Right ventricle myocardium inferior (tissue), 1 donor: Measurements from ENCODE around the gene CADM1. TPM values are rescaled to one million over a fixed set of nuclear protein-coding genes. Genes with fewer than 3 reads are reported as not detected.
A peak's percentile ranks its signal among the peaks of the same experiment; 100 is the strongest.

Experiments used
- ATAC-seq: fragments of 200-7000 bp; cut with Tn5 transposase; one replicate; pipeline ENCODE4 v1.9.1; 2020; ENCODE audit warnings: mild to moderate bottlenecking, moderate library complexity
- DNase-seq: peaks from one replicate; pipeline ENCODE4 v3.0.0; 2021; ENCODE audit errors: missing footprints
- intact Hi-C: fragments of 100-400 bp; cut with DNase I; formaldehyde crosslinking; loops from one replicate; pipeline ENCODE4 v1.11.0; 2022
- total RNA-seq: library from RNA; stranded (reverse); fragmentation: NEBNext Ultra II Directional; extraction: Animal tissue kit (Norgen Biotek cat#: 25700); gene quantifications from one replicate; pipeline ENCODE4 v1.2.1, GENCODE V29; 2021
- donor health status: DM: no; HTN: yes; CAD: no; lungs with severe emphysema.

The CADM1 gene
- total RNA-seq, 1 donor from 2014 or later = 42.4 TPM

- no peak for DNase-seq
- no peak for ATAC-seq
- intact Hi-C loops = loop anchor here (5.0 kb wide), 1 partner anchor 70 kb away; no protein-coding TSS in a partner anchor
These were observed 157.1 kb downstream of the CADM1 start for GRCh38 chr11:115347106-115347505.

DNA sequence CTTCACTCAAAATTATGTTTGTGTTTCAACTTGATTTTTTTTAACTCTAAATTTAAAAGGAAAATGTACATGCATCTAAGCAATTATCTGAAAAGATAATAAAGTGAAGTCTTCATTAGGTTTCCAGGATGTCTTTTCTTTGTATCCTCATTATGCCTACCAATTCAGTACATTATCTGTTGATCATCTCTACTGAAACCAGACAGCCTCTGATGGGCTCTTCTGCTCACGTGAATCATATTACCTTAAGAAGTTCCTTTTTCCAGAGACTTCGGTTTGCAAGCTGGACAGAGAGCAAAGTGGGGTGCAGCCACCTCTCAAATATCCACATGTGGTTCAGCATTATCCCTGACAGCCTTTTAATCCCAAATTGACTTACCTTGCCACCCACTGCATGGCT lies 158.4 kb downstream of the CADM1 start:
- intact Hi-C loops = loop anchor here (5.0 kb wide), 1 partner anchor 71 kb away; no protein-coding TSS in a partner anchor
- DNase-seq (no peak), ATAC-seq (no peak)

GRCh38 chr11:115345361-115345760 lies 158.9 kb downstream of the CADM1 start:
- intact Hi-C loops = loop anchor here (5.0 kb wide), 1 partner anchor 72 kb away; no protein-coding TSS in a partner anchor
- no peak for ATAC-seq
- no peak for DNase-seq

DNA sequence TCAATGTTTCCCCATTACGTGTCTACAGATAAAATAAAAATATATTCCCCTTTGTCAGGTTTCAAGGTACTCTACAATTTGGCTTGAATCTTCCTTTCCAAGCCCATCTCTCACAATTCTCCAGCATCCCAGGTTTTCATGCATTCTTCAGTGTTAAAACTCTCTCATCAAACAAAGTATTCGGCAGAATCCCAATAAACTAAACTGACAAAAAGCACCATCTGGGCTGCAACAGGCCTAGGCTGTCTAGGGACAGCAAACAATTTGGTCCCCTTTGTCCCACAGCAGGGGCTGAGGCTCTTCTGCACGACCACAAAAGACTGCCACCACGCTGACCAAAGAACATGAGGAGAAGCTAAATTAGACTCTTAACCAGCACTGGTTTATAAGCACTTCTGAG lies 159.4 kb downstream of the CADM1 start:
- DNase-seq (no peak), ATAC-seq (no peak)
- intact Hi-C loops = loop anchor here (5.0 kb wide), 1 partner anchor 72 kb away; no protein-coding TSS in a partner anchor

- DNase-seq (no peak), ATAC-seq (no peak)
- intact Hi-C loops = no loop called here
These were observed 162.1 kb downstream of the CADM1 start for GRCh38 chr11:115342142-115342541.

DNA sequence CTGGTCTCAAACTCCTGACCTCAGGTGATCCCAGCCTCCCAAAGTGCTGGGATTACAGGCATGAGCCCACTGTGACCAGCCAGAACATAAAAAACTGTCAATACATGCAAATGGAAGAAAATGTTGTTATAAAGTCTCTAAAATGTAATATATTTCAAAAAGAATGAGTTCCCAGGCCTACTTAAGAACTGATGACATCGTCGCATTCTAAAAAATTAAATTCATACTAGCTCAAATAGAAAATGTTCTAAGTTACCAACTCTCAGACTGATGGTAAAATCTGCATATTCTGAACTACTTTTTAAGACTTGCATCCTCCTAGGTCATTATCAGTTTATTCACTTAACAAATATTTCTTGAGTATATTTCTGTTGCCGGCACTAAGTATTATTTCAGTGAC lies 163.3 kb downstream of the CADM1 start:
- intact Hi-C loops = no loop called here
- DNase-seq (no peak), ATAC-seq (no peak)

DNA sequence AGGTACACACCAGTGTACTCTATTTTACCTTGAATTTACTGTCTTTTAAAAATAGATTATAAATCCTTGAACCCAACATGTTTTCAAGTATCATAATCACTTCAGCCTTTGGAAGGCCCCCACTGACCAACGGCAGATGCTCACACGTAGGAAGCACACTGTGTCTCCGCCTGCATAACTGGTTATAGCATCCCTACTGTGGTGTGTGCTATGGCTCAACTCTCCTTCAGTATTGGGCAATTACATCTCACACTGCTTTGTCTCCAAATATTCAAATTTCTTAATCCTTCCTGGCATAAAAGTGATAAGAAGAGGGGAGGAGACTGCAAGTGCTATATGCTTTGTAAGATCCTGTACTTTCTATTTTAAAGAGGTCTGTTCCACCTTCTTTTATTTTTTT lies 165.7 kb downstream of the CADM1 start:
- intact Hi-C loops = loop anchor here (5.0 kb wide), 1 partner anchor 339 kb away; no protein-coding TSS in a partner anchor
- no peak for DNase-seq
- peak; percentile 26 for ATAC-seq

DNA sequence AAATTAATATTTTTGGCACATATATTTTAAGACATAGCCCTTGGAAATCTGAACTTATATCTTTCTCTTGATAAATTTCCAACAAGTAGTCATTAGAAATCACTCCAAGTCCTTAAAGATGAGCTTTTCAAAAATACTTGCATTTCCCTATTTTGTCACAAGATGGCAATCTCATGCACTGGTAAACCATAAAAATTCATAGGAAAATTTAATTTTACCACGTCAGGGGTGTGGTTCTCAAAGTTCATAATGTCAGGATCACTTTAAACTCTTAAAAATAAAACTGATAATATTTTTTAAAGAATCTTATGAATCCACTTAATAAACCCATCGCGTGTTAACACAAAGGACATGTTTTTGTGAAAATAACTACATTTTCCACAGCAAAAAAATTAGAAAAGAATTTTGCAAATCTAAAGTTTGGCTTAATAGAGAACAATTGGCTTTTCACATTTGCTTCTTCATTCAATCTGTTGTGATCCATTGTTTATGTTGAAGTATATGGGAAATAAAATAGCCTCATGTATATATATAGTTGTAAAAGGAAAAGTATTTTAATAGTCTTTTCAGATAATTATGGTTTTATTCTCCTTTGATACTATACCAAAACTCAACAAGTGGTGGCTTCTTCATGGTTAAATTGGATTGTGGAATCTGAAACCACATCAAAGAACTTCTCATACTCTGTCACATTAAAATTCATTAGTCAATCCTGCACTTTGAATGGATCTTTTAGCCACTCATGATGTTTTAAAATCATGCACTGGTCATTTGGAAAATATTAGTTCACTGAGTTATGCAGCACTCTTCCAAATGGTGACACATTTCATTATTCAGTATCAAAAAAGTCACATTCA lies 169.1 kb downstream of the CADM1 start:
- DNase-seq (no peak), ATAC-seq (no peak)
- intact Hi-C loops = loop anchor here (1.0 to 5.0 kb wide), 3 partner anchors 167 to 887 kb away; no protein-coding TSS in a partner anchor

GRCh38 chr11:115333949-115334348 lies 170.3 kb downstream of the CADM1 start:
- ATAC-seq (no peak), DNase-seq (no peak)
- intact Hi-C loops = loop anchor here (5.0 kb wide), 1 partner anchor 888 kb away; no protein-coding TSS in a partner anchor

DNA sequence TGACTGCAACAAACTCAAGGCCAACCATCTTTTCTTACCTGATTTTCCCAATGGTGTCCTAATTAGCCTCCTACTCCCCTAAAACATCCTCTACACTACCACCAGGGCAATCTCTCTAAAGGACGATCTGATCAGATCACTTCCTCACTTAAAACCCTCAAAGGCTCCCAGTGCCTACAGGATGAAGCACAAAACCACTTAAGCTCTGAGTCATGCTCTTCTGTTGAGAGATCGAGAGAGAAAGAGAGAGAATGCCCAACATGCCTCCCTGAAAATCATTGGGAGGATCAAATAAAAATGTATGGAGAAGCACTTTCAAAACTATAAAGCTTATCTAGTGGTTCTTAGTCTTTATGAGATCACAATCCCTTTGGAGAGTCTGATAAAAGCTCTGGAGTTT lies 171.1 kb downstream of the CADM1 start:
- intact Hi-C loops = loop anchor here (5.0 kb wide), 1 partner anchor 889 kb away; no protein-coding TSS in a partner anchor
- no peak for ATAC-seq
- DNase-seq = no peak

DNA sequence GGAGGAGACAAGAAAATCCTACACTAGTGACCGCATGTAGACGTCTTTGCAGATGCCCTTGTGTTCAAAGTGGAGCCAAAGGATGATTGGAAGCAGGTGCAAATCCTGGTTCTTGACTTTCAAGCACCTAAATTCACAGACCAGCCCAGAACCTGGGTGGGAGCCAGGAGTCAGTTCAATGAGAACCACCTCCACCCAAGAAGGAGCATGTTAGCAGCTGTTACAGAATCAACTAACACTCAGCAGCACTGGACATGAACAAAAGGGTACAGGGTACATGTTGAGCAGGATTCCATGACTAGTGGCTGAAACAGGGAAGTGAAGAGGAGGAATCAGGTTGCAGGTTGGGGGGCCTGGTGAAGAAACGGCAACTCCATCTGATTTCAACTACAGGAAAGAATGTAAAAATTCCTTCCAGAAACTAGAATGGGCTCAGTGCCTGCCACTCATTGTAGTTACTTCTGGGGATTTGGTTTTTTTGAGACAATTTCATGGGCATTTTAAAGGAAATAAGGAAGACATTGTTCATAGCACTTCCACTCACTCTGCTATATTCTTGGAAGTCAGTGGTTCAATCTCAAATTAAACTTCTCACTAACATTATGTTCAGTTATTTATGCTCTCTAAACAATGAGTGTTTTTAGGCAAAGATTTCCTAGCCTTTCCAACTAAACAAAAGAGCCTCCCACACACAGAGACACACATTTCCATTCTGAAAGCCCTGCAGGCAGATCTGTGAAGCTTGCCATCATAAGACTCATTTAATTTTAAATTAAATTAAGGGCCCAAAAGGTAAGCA lies 173.3 kb downstream of the CADM1 start:
- no peak for ATAC-seq
- intact Hi-C loops = loop anchor here (5.0 kb wide), 1 partner anchor 891 kb away; no protein-coding TSS in a partner anchor
- DNase-seq = no peak

- intact Hi-C loops = no loop called here
- DNase-seq = no peak
- no peak for ATAC-seq
These were observed 177.7 kb downstream of the CADM1 start for GRCh38 chr11:115326526-115326925.

DNA sequence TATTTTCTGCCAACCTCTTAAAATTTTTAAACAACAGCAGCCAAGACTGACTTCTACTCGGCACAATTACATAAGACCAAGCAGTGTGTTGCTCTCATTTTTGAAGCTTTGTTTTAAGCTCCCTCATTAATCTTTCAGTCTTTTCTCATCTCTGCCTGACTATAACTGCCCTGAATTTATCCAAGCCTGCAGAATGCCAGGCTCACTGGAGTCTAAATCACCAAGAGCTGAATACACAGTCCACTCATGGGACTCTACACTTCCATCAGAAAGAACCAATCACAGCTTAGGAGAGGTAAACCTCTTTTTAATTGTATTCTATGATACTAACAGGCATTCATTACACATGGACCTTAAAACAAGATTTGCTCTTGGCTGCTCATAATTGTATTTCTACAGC lies 178.7 kb downstream of the CADM1 start:
- ATAC-seq = no peak
- no peak for DNase-seq
- intact Hi-C loops = loop anchor here (2.0 kb wide), 1 partner anchor 951 kb away; no protein-coding TSS in a partner anchor

- intact Hi-C loops = loop anchor here (2.0 to 5.0 kb wide), 2 partner anchors 548 to 952 kb away; no protein-coding TSS in a partner anchor
- ATAC-seq = no peak
- no peak for DNase-seq
These were observed 179.4 kb downstream of the CADM1 start for GRCh38 chr11:115324581-115325432.

DNA sequence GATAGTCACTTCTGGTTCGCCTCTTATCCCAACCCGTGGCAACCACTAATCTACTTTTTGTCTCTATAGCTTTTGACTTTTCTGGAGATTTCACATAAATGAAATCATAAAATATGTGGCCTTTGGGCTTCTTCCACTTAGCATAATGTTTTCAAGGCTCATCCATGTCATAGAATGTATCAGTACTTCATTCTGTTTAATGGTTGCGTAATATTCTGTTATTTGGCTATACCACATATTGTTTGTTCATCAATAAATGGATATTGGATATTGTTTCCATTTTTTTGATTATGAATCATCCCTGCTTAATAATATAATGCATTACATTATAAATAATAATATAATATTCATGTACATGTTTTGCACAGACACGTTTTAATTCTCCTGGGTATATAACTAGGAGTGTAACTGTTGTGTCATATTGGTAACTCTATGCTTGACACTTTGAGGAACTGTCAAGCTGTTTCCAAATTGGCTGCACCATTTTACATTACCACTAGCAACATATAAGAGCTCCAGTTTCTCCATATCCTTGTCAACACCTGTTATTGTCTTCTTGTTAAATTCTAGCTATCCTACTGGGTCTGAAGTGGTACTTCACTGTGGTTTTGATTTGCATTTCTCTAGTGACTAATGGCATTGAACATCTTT lies 181.5 kb downstream of the CADM1 start:
- ATAC-seq = no peak
- DNase-seq = no peak
- intact Hi-C loops = loop anchor here (5.0 kb wide), 1 partner anchor 545 kb away; no protein-coding TSS in a partner anchor

GRCh38 chr11:115321605-115322289 lies 182.5 kb downstream of the CADM1 start:
- intact Hi-C loops = loop anchor here (5.0 kb wide), 1 partner anchor 544 kb away; no protein-coding TSS in a partner anchor
- no peak for ATAC-seq
- DNase-seq = no peak
